GM13977 (cell line): ENCODE results near the gene YLPM1.

Experiments
- DNase-seq: peaks from one replicate; pipeline ENCODE4 v3.0.0; 2012; ENCODE audit warnings: low spot score
- CTCF ChIP-seq: IDR thresholded peaks from 2 replicates; pipeline ENCODE4 v1.5.1; 2012; ENCODE audit warnings: mild to moderate bottlenecking, control low read depth; ENCODE audit not compliant: insufficient read depth; ENCODE audit errors: extremely low read depth, missing control alignments
- in situ Hi-C: fragments of 300-500 bp; cut with MboI; formaldehyde crosslinking; loops from one replicate; pipeline ENCODE4 v1.12.0; 2022; ENCODE audit warnings: low sequenced_read_pairs, low pct_unique_long_range_greater_than_20kb, mixed read lengths, inconsistent platforms; ENCODE audit not compliant: unreplicated experiment

The YLPM1 gene, protein sequence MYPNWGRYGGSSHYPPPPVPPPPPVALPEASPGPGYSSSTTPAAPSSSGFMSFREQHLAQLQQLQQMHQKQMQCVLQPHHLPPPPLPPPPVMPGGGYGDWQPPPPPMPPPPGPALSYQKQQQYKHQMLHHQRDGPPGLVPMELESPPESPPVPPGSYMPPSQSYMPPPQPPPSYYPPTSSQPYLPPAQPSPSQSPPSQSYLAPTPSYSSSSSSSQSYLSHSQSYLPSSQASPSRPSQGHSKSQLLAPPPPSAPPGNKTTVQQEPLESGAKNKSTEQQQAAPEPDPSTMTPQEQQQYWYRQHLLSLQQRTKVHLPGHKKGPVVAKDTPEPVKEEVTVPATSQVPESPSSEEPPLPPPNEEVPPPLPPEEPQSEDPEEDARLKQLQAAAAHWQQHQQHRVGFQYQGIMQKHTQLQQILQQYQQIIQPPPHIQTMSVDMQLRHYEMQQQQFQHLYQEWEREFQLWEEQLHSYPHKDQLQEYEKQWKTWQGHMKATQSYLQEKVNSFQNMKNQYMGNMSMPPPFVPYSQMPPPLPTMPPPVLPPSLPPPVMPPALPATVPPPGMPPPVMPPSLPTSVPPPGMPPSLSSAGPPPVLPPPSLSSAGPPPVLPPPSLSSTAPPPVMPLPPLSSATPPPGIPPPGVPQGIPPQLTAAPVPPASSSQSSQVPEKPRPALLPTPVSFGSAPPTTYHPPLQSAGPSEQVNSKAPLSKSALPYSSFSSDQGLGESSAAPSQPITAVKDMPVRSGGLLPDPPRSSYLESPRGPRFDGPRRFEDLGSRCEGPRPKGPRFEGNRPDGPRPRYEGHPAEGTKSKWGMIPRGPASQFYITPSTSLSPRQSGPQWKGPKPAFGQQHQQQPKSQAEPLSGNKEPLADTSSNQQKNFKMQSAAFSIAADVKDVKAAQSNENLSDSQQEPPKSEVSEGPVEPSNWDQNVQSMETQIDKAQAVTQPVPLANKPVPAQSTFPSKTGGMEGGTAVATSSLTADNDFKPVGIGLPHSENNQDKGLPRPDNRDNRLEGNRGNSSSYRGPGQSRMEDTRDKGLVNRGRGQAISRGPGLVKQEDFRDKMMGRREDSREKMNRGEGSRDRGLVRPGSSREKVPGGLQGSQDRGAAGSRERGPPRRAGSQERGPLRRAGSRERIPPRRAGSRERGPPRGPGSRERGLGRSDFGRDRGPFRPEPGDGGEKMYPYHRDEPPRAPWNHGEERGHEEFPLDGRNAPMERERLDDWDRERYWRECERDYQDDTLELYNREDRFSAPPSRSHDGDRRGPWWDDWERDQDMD (N-terminal part only)

GRCh38 chr14:74762917-74763802 lies at the start of gene YLPM1:
Gene YLPM1 (plus strand): TSS chr14:74763316. CDS start chr14:74763490, 174 bp downstream.
- DNase-seq, result peak; percentile 95
- TF ChIP-seq CTCF, result peak; percentile 46
- in situ Hi-C loops, result no loop called here

DNA sequence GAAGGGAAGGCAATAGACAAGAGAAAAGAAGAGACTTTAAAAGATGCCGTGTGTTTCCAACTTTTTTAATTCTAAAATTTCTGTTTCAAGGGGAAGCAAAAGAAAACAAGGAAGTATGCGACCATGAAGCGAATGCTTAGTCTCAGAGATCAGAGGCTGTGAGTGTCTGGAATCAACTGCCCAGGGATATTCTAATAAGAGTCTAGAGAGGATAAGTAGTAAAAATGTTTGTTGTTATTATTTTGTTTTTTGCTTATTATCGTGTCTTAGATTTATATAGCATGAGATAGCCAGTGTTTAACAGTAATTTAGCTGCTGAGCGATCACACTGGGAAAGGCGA lies 49.8 kb upstream of the YLPM1 start:
- in situ Hi-C loops, result no loop called here
- no peak for TF ChIP-seq CTCF
- DNase-seq, result no peak

- no peak for DNase-seq
- no peak for TF ChIP-seq CTCF
- in situ Hi-C loops, result no loop called here
Observed at GRCh38 chr14:74720526-74720925, 42.6 kb upstream of the YLPM1 start.

DNA sequence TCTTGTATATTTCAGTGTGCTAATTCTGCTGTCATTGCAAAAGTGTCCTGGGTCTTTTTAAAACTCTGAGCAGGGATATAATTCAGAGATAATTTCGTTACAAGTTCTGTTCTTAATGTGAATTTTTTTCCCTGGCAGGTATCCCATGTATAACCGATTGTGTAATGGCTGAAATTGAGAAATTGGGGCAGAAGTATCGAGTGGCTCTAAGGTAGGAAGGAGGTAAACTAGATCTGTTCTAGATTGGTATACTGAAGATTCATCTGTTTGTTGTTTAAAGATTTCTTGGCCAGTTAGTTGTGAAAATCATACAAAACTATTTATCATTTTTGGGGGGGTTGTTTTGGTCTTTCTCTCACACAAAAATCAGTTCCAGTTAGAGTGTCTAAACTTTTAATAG lies 40.0 kb upstream of the YLPM1 start:
- no peak for TF ChIP-seq CTCF
- in situ Hi-C loops, result no loop called here
- no peak for DNase-seq

- no peak for TF ChIP-seq CTCF
- no peak for DNase-seq
- in situ Hi-C loops, result no loop called here
Observed at GRCh38 chr14:74732387-74732786, 30.7 kb upstream of the YLPM1 start.
